HL-60 (cell line): ENCODE results near the gene KCNH8.

Experiments
- DNase-seq, 2 experiments: peaks; one replicate each; pipeline ENCODE4 v3.0.0-alpha.2; 2010 to 2020; ENCODE audit warnings: low read depth in 1 of 2, low spot score in 1 of 2
- H3K27ac ChIP-seq: fragments of 250-450 bp; sonication (Bioruptor Pico); replicated peaks from 2 replicates; pipeline ENCODE4 v1.5.1; 2020; ENCODE audit warnings: mild to moderate bottlenecking, moderate library complexity
- H3K27me3 ChIP-seq: fragments of 250-450 bp; sonication (Bioruptor Pico); 2 replicates; pipeline ENCODE4 v1.5.1; 2021; ENCODE audit warnings: mild to moderate bottlenecking, moderate library complexity; ENCODE audit not compliant: insufficient read depth, poor library complexity, severe bottlenecking
- H3K4me3 ChIP-seq: replicated peaks from 2 replicates; pipeline ENCODE4 v1.5.1; 2011; ENCODE audit warnings: mild to moderate bottlenecking, control low read depth, low read length; ENCODE audit not compliant: insufficient read depth
- CTCF ChIP-seq: IDR thresholded peaks from one replicate; pipeline ENCODE4 v1.5.1; 2011; ENCODE audit warnings: low read length, control low read depth, inconsistent platforms; ENCODE audit not compliant: insufficient read depth
- GABPA ChIP-seq: IDR thresholded peaks from 2 replicates; pipeline ENCODE4 v1.6.1; 2012; ENCODE audit warnings: low read depth
- POLR2AphosphoS5 ChIP-seq: IDR thresholded peaks from 2 replicates; pipeline ENCODE4 v1.6.1; 2012; ENCODE audit warnings: low read depth
- REST ChIP-seq: IDR thresholded peaks from 2 replicates; pipeline ENCODE4 v1.6.1; 2012; ENCODE audit warnings: low read depth; ENCODE audit not compliant: insufficient replicate concordance
- SPI1 ChIP-seq: IDR thresholded peaks from 2 replicates; pipeline ENCODE4 v1.6.1; 2012; ENCODE audit warnings: low read depth, mild to moderate bottlenecking, borderline replicate concordance

Gene KCNH8

GRCh38 chr3:19396726-19397125, 248.4 kb downstream of the KCNH8 start:
- Histone ChIP-seq H3K4me3 (no peak overlapping the region), H3K27me3 (no peaks in the 10 kb centered on the region), H3K27ac (no peak overlapping the region)
- DNase-seq = no peak
- no peak for TF ChIP-seq CTCF
- no peak for TF ChIP-seq SPI1
- no peak for TF ChIP-seq GABPA
- TF ChIP-seq REST = no peak
- TF ChIP-seq POLR2AphosphoS5 = no peak

GRCh38 chr3:19399356-19399755, 251.0 kb downstream of the KCNH8 start:
- Histone ChIP-seq H3K27ac (no peak overlapping the region), H3K4me3 (no peak overlapping the region), H3K27me3 (no peaks in the 10 kb centered on the region)
- DNase-seq = no peak
- no peak for TF ChIP-seq SPI1
- no peak for TF ChIP-seq GABPA
- no peak for TF ChIP-seq POLR2AphosphoS5
- TF ChIP-seq REST = no peak
- no peak for TF ChIP-seq CTCF

- no peak for TF ChIP-seq POLR2AphosphoS5
- TF ChIP-seq REST = no peak
- TF ChIP-seq GABPA = no peak
- TF ChIP-seq SPI1 = no peak
- no peak for TF ChIP-seq CTCF
- Histone ChIP-seq H3K4me3 (no peak overlapping the region), H3K27ac (no peak overlapping the region), H3K27me3 (no peaks in the 10 kb centered on the region)
- DNase-seq = no peak
Measured at GRCh38 chr3:19399836-19400235, 251.5 kb downstream of the KCNH8 start.
